CD14-positive monocyte (primary cell): ENCODE data around the gene BCAR3. TPM values are rescaled to one million over a fixed set of nuclear protein-coding genes. Genes with fewer than 3 reads are reported as not detected.

Experiments
- DNase-seq, 3 donors: peaks; one replicate each; pipeline ENCODE4 v3.0.0-alpha.2; 2011 to 2022
- H2AFZ ChIP-seq: 2 replicates; pipeline ENCODE4 v1.6.0; 2012; ENCODE audit warnings: mild to moderate bottlenecking, low read depth, low read length, inconsistent platforms; ENCODE audit not compliant: insufficient read depth, poor library complexity, severe bottlenecking
- H3K27ac ChIP-seq, 2 donors: 1 replicate in 1 of 2; 2 replicates in 1 of 2; pipeline ENCODE4 v1.5.1; 2012 to 2013; ENCODE audit warnings: low read length in 2 of 2, control low read depth in 1 of 2, inconsistent platforms in 1 of 2, low read depth in 1 of 2, mild to moderate bottlenecking in 1 of 2
- H3K27me3 ChIP-seq, 2 donors: one replicate each; pipeline versions ENCODE4 v1.6.0 to v1.6.1; 2011 to 2013; ENCODE audit warnings: low read length in 2 of 2; ENCODE audit not compliant: control insufficient read depth in 2 of 2, insufficient read depth in 2 of 2
- H3K36me3 ChIP-seq, 2 donors: replicated peaks in 1 of 2; 1 replicate in 1 of 2; 2 replicates in 1 of 2; pipeline versions ENCODE4 v1.5.1 to v1.6.1; 2012 to 2013; ENCODE audit warnings: low read length in 2 of 2, control low read depth in 1 of 2, inconsistent platforms in 1 of 2, mild to moderate bottlenecking in 1 of 2; ENCODE audit not compliant: insufficient read depth in 2 of 2, control insufficient read depth in 1 of 2
- H3K4me1 ChIP-seq, 2 donors: 1 replicate in 1 of 2; 2 replicates in 1 of 2; pipeline versions ENCODE4 v1.5.1 to v1.6.1; 2012 to 2013; ENCODE audit warnings: low read length in 2 of 2, control low read depth in 1 of 2, inconsistent platforms in 1 of 2, mild to moderate bottlenecking in 1 of 2, moderate library complexity in 1 of 2; ENCODE audit not compliant: insufficient read depth in 2 of 2, control insufficient read depth in 1 of 2
- H3K4me2 ChIP-seq: replicated peaks from 2 replicates; pipeline ENCODE3; 2012; ENCODE audit warnings: low read length, moderate library complexity, mild to moderate bottlenecking; ENCODE audit not compliant: poor library complexity, severe bottlenecking; ENCODE audit errors: extremely low read depth
- H3K4me3 ChIP-seq, 3 experiments: fragments of 200-600 bp in 1 of 3; sonication (generic) in 1 of 3; replicated peaks in 1 of 3; 1 replicate in 2 of 3; 2 replicates in 1 of 3; pipeline ENCODE4 v1.5.1; 2011 to 2013; ENCODE audit warnings: low read length in 3 of 3, mild to moderate bottlenecking in 3 of 3, control low read depth in 2 of 3, low read depth in 2 of 3, inconsistent platforms in 1 of 3, moderate library complexity in 1 of 3
- H3K79me2 ChIP-seq: 2 replicates; pipeline ENCODE4 v1.6.0; 2012; ENCODE audit warnings: mild to moderate bottlenecking, control low read depth, inconsistent platforms, low read length, moderate library complexity; ENCODE audit not compliant: insufficient read depth
- H3K9ac ChIP-seq: 2 replicates; pipeline ENCODE4 v1.6.0; 2017; ENCODE audit warnings: low read length, mild to moderate bottlenecking; ENCODE audit not compliant: insufficient read depth, poor library complexity, severe bottlenecking
- H3K9me3 ChIP-seq, 2 donors: replicated peaks in 1 of 2; 1 replicate in 1 of 2; 2 replicates in 1 of 2; pipeline versions ENCODE4 v1.5.1 to v1.6.1; 2012 to 2013; ENCODE audit warnings: low read length in 2 of 2, control low read depth in 1 of 2; ENCODE audit not compliant: control insufficient read depth in 1 of 2, insufficient read depth in 1 of 2
- H4K20me1 ChIP-seq: 2 replicates; pipeline ENCODE4 v1.6.0; 2012; ENCODE audit warnings: mild to moderate bottlenecking, low read length, control low read depth, moderate library complexity; ENCODE audit not compliant: insufficient read depth
- H3K27ac Mint-ChIP-seq, 7 donors: one replicate each; pipeline ENCODE4 v1.8.0; 2020; ENCODE audit warnings: mild to moderate bottlenecking in 7 of 7, mixed read lengths in 7 of 7, moderate library complexity in 6 of 7, inconsistent platforms in 2 of 7
- H3K27me3 Mint-ChIP-seq, 3 donors: one replicate each; pipeline ENCODE4 v1.8.0; 2021 to 2022; ENCODE audit warnings: low read depth in 3 of 3, mild to moderate bottlenecking in 3 of 3, mixed read lengths in 3 of 3, moderate library complexity in 3 of 3, inconsistent platforms in 1 of 3
- H3K36me3 Mint-ChIP-seq, 2 donors: one replicate each; pipeline ENCODE4 v1.8.0; 2020; ENCODE audit warnings: mixed read lengths in 2 of 2, inconsistent platforms in 1 of 2, mild to moderate bottlenecking in 1 of 2
- H3K4me1 Mint-ChIP-seq: one replicate; pipeline ENCODE4 v1.8.0; 2020; ENCODE audit warnings: mild to moderate bottlenecking, mixed read lengths
- H3K4me3 Mint-ChIP-seq, 2 donors: one replicate each; pipeline ENCODE4 v1.8.0; 2020; ENCODE audit warnings: mild to moderate bottlenecking in 2 of 2, mixed read lengths in 2 of 2, moderate library complexity in 1 of 2
- H3K9me3 Mint-ChIP-seq, 7 donors: one replicate each; pipeline ENCODE4 v1.8.0; 2020 to 2022; ENCODE audit warnings: mixed read lengths in 7 of 7, mild to moderate bottlenecking in 6 of 7, moderate library complexity in 6 of 7, inconsistent platforms in 2 of 7
- CTCF ChIP-seq: fragments of 200-600 bp; IDR thresholded peaks from one replicate; pipeline ENCODE4 v1.8.0; 2022; ENCODE audit warnings: antibody characterized with exemption, mild to moderate bottlenecking
- WGBS: methylation state at CpG from one replicate; pipeline ENCODE4 v1.1.5; 2013; ENCODE audit warnings: missing lambda C conversion rate; ENCODE audit not compliant: insufficient coverage; 5-methylcytosine and 5-hydroxymethylcytosine counted together
- intact Hi-C, 2 donors: fragments of 100-400 bp; cut with micrococcal nuclease; formaldehyde crosslinking; loops; one replicate each; pipeline versions ENCODE4 v1.15.0 to v1.15.1; 2023
- polyA plus RNA-seq, 3 donors: library from polyadenylated mRNA; depleted of rRNA in 1 of 3; unstranded in 2 of 3; stranded (reverse) in 1 of 3; fragments of 300-500 nt in 2 of 3; fragments of >200 nt in 1 of 3; fragmentation: Illumina TruSeq in 2 of 3; gene quantifications; 1 replicate in 2 of 3; 2 replicates in 1 of 3; pipeline ENCODE4 v1.2.3, GENCODE V29; 2012 to 2021

The BCAR3 gene
- polyA plus RNA-seq, 3 donors = 0.05 to 0.41 TPM; not detected in 1

DNA sequence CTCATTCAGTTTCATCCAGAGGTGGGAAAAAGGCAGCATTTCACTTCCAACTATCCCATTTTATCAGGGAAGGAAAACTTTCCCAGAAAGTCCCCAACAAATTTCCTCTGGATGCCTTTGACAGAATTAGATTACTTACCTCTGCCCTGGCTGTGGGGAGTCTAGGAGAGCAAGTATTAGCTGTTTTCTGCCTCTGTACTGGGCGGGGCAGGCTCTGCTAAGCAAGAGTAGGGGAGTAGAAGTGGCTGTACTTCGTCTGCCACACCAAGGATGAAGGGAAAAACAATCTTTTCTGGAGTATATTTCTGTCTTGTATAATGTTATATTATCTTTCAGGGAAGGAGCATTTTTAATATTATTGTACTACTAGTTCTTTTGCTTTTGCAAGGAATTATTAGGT is 155.2 kb downstream of the BCAR3 start:
- Histone ChIP-seq H3K36me3 (no peaks in the 10 kb centered on the region), H3K27me3 (no peaks in the 10 kb centered on the region), H3K79me2 (no peaks in the 10 kb centered on the region), H3K4me1 (no peaks in the 10 kb centered on the region), H3K9me3 (no peaks in the 10 kb centered on the region), H4K20me1 (no peaks in the 10 kb centered on the region), H2AFZ (no peak overlapping the region), H3K4me2 (no peak overlapping the region), H3K4me3 (no peak overlapping the region), H3K9ac (no peak overlapping the region), H3K27ac (no peak overlapping the region)
- no peak for TF ChIP-seq CTCF
- no peak for DNase-seq
- peaks cover 0 to 3% (median 0%) of the 10 kb centered on the region in 7 donors for H3K9me3 Mint-ChIP-seq
- intact Hi-C loops = no loop called here
- H3K4me1 Mint-ChIP-seq = peaks cover 7% of the 10 kb centered on the region
- H3K4me3 Mint-ChIP-seq = no peak overlapping the region
- WGBS = no CpG with 5 or more reads among the region's 2 CpGs
- no peaks in the 10 kb centered on the region for H3K27me3 Mint-ChIP-seq
- H3K36me3 Mint-ChIP-seq = peaks cover 0 to 6% of the 10 kb centered on the region in 2 donors
- no peak overlapping the region for H3K27ac Mint-ChIP-seq

- Mint-ChIP-seq H3K27ac (no peak overlapping the region), H3K9me3 (peaks cover 0 to 6% (median 0%) of the 10 kb centered on the region in 7 donors), H3K36me3 (peaks cover 0 to 6% of the 10 kb centered on the region in 2 donors), H3K27me3 (peaks cover 0 to 2% (median 1%) of the 10 kb centered on the region in 3 donors), H3K4me1 (peaks cover 7% of the 10 kb centered on the region), H3K4me3 (no peak overlapping the region)
- no peaks in the 10 kb centered on the region for H3K27me3 ChIP-seq
- DNase-seq = no peak
- no peak overlapping the region for H3K4me2 ChIP-seq
- no peaks in the 10 kb centered on the region for H3K9me3 ChIP-seq
- H4K20me1 ChIP-seq = no peaks in the 10 kb centered on the region
- TF ChIP-seq CTCF = no peak
- no peak overlapping the region for H3K4me3 ChIP-seq
- H3K27ac ChIP-seq = no peak overlapping the region
- no peaks in the 10 kb centered on the region for H3K79me2 ChIP-seq
- WGBS = 100% methylated on average over 1 of the region's 1 CpG
- H3K9ac ChIP-seq = no peak overlapping the region
- no peak overlapping the region for H2AFZ ChIP-seq
- intact Hi-C loops = no loop called here
- no peaks in the 10 kb centered on the region for H3K4me1 ChIP-seq
- H3K36me3 ChIP-seq = no peaks in the 10 kb centered on the region
These were observed 156.2 kb downstream of the BCAR3 start for GRCh38 chr1:93525431-93525830.
